ENCODE measurements around the gene ALG12.

The ALG12 gene

DNA sequence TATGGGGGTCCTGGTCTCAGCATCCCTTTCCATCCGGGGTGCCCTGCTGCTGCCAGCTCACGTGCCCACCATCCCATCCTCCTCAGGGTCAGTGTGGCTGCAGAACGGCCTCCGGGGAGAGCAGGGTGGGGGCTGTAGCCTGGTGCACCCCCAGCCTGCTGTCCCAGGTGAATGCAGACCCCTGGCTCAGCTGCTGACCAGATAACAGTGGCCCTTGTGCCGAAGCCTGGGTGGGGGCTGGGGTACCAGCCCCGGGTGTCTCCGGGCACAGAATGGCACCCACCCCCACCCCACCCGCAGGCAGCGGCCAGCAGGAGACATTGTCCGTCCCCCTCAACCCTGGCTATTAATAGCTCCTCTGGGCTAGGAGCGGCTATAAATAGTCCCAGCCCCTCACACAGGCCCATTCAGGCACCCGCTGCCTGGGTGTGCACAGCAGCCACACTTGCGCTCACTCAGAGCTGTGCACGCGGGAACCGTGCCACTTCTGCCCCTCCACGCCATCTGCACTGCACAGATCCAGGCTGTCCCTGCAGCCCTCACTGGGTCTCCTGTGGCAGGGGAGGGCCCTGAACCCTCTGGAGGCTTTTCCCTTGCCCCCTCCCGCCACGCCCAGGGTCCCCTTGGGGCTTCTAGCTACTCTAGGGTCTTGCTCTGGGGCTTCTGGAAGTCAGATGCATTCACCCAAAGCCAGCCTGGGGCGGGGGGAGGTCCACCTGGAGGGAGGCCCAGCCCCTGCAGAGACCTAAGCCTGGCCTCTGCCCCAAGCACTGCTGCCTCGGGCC lies 18.9 kb upstream of the ALG12 start:
- no peak for DNase-seq (ENCODE audit: low read depth in 2 of 2)
- TF ChIP-seq, protein P1, sequence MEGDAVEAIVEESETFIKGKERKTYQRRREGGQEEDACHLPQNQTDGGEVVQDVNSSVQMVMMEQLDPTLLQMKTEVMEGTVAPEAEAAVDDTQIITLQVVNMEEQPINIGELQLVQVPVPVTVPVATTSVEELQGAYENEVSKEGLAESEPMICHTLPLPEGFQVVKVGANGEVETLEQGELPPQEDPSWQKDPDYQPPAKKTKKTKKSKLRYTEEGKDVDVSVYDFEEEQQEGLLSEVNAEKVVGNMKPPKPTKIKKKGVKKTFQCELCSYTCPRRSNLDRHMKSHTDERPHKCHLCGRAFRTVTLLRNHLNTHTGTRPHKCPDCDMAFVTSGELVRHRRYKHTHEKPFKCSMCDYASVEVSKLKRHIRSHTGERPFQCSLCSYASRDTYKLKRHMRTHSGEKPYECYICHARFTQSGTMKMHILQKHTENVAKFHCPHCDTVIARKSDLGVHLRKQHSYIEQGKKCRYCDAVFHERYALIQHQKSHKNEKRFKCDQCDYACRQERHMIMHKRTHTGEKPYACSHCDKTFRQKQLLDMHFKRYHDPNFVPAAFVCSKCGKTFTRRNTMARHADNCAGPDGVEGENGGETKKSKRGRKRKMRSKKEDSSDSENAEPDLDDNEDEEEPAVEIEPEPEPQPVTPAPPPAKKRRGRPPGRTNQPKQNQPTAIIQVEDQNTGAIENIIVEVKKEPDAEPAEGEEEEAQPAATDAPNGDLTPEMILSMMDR (IDR thresholded peaks at IDR 0.05; ENCODE audit: low read depth, low read length): no peak
- no peak overlapping the region for H3K4me3 ChIP-seq (replicated peaks in 1 of 2; ENCODE audit: low read depth in 2 of 2, low read length in 2 of 2)

DNA sequence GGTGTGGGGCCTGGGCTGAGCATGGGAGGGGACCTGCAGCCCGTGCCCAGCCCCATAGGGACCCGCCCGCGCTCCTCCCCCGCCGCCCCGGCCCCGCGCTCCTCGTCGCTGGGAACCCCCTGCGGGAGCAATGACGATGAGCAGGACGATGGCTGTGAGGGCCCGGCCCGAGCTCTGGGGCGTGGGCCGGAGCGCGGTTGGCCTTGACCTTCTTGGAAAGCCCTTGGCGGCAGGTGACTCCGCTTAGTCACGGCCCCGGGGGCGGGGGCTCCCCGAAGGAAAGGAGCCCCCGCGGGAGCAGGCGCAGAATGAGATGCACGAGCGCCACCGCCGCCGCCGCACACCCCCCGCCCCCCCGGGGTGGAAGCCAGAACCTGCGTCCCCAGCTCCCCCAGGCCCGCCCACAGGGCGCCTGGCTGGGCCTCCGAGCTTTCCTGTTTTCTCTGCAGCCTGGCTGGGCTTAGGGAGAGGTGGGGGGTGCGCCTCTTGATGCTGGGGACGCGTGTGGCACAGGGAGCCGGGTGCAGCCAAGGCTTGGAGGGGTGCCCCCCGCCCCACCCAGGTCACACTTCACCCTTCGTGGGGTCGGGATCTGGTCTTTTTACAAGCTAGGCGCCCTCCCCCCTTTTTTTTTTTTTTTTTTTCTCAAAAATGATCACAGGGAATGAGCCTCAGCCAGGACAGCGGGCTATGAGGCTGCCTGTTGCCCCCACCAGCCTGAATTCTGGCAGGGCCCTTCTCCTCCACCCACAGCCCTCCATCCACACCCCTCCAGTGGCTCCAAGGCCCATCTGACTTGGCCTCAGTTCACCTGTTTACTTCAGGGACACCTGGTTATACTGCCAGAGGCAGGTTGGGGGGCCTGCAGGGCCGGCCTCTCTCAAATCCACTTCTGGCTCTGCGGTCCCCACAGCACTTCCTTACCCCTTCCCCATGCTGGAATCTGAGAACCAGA lies 18.1 kb upstream of the ALG12 start:
- DNase-seq (ENCODE audit: low read depth in 2 of 2): peak; percentile 76 to 97
- H3K4me3 ChIP-seq (replicated peaks in 1 of 2; ENCODE audit: low read depth in 2 of 2, low read length in 2 of 2): no peak overlapping the region
- TF ChIP-seq, protein P1 (IDR thresholded peaks at IDR 0.05; ENCODE audit: low read depth, low read length): no peak

DNA sequence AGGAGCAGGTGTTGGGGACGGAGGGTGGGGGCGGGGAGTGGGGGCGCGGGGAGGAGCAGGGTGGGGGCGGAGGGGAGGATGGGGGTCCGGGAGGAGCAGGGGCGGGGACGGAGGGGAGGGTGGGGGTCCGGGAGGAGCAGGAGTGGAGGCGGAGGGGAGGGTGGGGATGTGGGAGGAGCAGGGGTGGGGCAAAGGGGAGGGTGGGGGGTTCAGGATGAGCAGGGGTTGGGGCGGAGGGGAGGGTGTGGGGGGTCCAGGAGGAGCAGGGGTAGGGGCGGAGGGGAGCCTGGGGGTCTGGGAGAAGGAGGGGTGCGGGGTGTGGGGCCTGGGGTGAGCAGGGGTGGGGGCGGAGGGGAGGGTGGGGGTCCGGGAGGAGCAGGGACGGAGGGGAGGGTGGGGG lies 17.3 kb upstream of the ALG12 start:
- DNase-seq (ENCODE audit: low read depth in 2 of 2): peak in 1 of 2 donors; percentile 72
- TF ChIP-seq, protein P1 (IDR thresholded peaks at IDR 0.05; ENCODE audit: low read depth, low read length): no peak
- H3K4me3 ChIP-seq (replicated peaks in 1 of 2; ENCODE audit: low read depth in 2 of 2, low read length in 2 of 2): no peak overlapping the region

DNA sequence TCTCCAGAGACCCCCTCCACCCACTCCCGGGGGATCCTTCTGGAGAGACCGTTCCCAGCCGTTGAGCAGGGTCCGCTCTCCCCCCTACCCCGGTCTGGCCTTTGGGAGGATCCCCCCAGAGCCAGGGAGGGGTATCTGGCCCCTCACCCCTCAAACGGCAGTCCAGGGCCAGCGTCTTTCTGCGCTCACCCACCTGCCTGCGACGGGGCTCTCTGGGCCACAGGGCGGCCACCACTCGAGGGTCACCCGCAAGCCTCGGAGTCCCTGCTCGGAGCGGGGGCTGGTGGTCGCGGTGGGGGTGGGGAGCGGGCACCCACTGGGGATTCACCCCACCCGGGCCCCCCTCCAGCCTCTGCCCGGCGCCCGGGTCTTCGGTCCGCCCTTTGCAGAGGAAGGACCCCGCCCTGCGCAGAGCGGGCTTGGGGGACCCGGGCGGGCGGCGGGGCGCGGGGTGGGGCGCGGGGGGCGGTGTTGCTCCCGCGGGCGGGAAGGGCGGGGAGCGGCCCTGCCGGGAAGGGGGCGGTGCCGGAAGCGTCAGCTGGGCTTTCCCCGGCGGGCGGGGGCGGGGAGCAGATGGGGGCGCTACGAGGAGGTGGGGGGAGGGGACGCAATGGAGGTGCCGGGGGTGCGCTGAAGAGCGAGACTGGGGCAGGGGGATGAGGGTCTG lies 16.8 kb upstream of the ALG12 start:
- TF ChIP-seq, protein P1 (IDR thresholded peaks at IDR 0.05; ENCODE audit: low read depth, low read length): no peak
- peak; percentile 47 to 85 for DNase-seq (ENCODE audit: low read depth in 2 of 2)
- H3K4me3 ChIP-seq (replicated peaks in 1 of 2; ENCODE audit: low read depth in 2 of 2, low read length in 2 of 2): peak overlapping the region; percentile 36 to 50

DNA sequence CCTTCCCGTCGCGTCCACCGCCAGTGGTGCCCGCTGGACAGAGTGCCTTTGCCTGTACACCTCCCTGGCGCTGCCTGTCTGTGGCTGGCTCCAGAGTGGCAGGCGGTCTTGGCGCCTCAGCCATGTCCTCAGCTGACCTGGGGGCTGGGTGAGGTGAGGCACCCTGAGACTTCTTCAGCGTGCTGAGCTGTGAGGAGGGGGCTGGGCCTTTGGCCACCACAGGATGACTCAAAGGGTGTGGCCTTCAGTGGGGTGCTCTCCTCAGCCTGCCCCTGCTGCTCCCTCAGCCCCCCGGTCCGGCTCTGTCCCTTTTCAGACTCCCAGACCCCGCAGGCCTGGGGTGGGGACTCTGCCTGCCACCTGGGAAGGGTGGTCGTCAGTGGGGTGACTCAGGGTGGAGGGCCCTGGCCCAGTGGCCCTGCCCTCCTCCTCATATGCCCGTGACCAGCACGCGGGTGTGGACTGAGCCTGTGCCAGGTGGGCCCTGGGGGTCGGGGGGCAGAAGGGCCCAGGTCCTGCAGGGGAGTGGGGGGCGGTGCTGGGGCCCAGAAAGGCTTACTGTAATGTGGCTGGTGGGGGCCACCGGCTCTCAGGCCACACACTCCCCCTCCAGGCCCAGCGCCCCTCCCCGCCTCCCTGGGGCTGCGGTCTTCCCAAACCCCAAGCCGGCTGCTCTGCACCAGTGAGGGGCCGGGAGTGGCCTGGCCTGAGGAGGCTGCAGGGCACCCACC lies 16.1 kb upstream of the ALG12 start:
- TF ChIP-seq, protein P1 (IDR thresholded peaks at IDR 0.05; ENCODE audit: low read depth, low read length): no peak
- DNase-seq (ENCODE audit: low read depth in 2 of 2): peak; percentile 28 to 51
- H3K4me3 ChIP-seq (replicated peaks in 1 of 2; ENCODE audit: low read depth in 2 of 2, low read length in 2 of 2): peak overlapping the region; percentile 36 to 50
